Immature natural killer cell (primary cell): ENCODE measurements around the gene MPND. TPM values are rescaled to one million over a fixed set of nuclear protein-coding genes. Genes with fewer than 3 reads are reported as not detected.
A peak's percentile ranks its signal among the peaks of the same experiment; 100 is the strongest.

Experiments
- DNase-seq, 3 donors: peaks; one replicate each; pipeline ENCODE4 v3.0.0; 2022; ENCODE audit warnings: mixed read lengths in 1 of 3
- H3K27ac Mint-ChIP-seq, 6 donors: one replicate each; pipeline ENCODE4 v1.8.0; 2020; ENCODE audit warnings: mixed read lengths in 6 of 6, mild to moderate bottlenecking in 5 of 6, inconsistent platforms in 4 of 6, moderate library complexity in 3 of 6
- H3K27me3 Mint-ChIP-seq, 3 donors: one replicate each; pipeline ENCODE4 v1.8.0; 2020 to 2021; ENCODE audit warnings: low read depth in 3 of 3, mild to moderate bottlenecking in 3 of 3, mixed read lengths in 3 of 3, moderate library complexity in 3 of 3, inconsistent platforms in 1 of 3
- H3K36me3 Mint-ChIP-seq, 3 donors: one replicate each; pipeline ENCODE4 v1.8.0; 2020; ENCODE audit warnings: mixed read lengths in 3 of 3, inconsistent platforms in 2 of 3, mild to moderate bottlenecking in 2 of 3
- H3K4me1 Mint-ChIP-seq, 2 donors: one replicate each; pipeline ENCODE4 v1.8.0; 2020; ENCODE audit warnings: inconsistent platforms in 2 of 2, mild to moderate bottlenecking in 2 of 2, mixed read lengths in 2 of 2, moderate library complexity in 1 of 2
- H3K4me3 Mint-ChIP-seq, 5 donors: one replicate each; pipeline ENCODE4 v1.8.0; 2020; ENCODE audit warnings: mild to moderate bottlenecking in 5 of 5, mixed read lengths in 5 of 5, inconsistent platforms in 3 of 5, moderate library complexity in 3 of 5
- H3K9me3 Mint-ChIP-seq, 6 donors: one replicate each; pipeline ENCODE4 v1.8.0; 2020; ENCODE audit warnings: mild to moderate bottlenecking in 6 of 6, mixed read lengths in 6 of 6, inconsistent platforms in 4 of 6, moderate library complexity in 3 of 6
- polyA plus RNA-seq, 3 donors: library from polyadenylated mRNA; unstranded; fragments of 300-500 nt; fragmentation: Illumina TruSeq; gene quantifications; one replicate each; pipeline ENCODE4 v1.2.3, GENCODE V29; 2021

MPND gene, protein sequence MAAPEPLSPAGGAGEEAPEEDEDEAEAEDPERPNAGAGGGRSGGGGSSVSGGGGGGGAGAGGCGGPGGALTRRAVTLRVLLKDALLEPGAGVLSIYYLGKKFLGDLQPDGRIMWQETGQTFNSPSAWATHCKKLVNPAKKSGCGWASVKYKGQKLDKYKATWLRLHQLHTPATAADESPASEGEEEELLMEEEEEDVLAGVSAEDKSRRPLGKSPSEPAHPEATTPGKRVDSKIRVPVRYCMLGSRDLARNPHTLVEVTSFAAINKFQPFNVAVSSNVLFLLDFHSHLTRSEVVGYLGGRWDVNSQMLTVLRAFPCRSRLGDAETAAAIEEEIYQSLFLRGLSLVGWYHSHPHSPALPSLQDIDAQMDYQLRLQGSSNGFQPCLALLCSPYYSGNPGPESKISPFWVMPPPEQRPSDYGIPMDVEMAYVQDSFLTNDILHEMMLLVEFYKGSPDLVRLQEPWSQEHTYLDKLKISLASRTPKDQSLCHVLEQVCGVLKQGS
- polyA plus RNA-seq, result 10 to 100 TPM in 2 of 3 donors, 1 to 10 TPM in 1; 9.0 to 13.4 (median 11.3) TPM

DNA sequence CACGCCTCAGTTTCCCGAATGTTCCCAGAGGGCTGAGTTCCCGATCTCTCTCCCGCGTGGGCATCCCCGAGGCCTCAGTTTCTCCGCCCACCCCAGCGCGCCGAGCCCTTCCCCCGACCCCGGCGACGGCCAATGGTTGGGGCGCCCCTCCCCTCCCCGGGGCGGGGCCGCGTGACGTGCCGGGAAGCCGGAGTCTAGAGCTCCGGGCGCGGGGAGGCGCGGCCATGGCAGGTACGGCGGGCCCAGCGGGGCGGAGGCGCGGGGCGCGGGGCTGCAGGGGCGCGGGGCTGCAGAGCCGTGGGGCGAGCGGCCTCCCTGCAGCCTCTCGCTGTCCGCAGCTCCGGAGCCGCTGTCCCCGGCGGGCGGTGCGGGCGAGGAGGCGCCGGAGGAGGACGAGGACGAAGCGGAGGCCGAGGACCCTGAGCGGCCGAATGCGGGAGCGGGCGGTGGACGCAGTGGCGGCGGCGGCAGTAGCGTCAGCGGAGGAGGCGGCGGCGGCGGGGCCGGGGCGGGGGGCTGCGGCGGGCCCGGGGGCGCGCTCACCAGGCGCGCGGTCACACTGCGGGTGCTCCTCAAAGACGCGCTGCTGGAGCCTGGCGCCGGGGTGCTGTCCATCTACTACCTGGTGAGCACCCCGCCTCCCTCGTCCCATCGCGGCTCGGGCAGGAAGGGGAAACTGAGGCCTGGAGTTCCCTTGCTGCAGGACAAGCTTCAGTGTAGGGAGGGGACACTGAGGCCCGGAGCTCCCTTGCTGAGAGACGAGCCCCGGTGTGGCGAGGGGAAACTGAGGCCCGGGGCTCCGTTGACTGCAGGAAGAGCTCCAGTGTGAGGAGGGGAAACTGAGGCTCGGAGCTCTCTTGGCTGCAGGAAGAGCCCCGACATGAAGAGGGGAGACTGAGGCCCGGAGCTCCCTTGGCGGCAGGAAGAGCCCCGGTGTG, at the start of gene MPND:
TSS of gene MPND (plus strand) at position 193 of the 938 bp plus-strand sequence. CDS start at position 225, 32 bp downstream.
- Mint-ChIP-seq H3K9me3 (no peaks in the 10 kb centered on the region), H3K27ac (peak within 1 kb of the TSS; percentile 86 to 97 (median 88)), H3K4me1 (peaks cover 48 to 54% of the 10 kb centered on the region in 2 donors), H3K4me3 (peak within 1 kb of the TSS; percentile 77 to 94 (median 92)), H3K36me3 (peaks cover 0 to 4% (median 3%) of the 10 kb centered on the region in 3 donors), H3K27me3 (peaks cover 7 to 12% (median 10%) of the 10 kb centered on the region in 3 donors)
- DNase-seq, result peak; percentile 89 to 90 (median 89)

DNA sequence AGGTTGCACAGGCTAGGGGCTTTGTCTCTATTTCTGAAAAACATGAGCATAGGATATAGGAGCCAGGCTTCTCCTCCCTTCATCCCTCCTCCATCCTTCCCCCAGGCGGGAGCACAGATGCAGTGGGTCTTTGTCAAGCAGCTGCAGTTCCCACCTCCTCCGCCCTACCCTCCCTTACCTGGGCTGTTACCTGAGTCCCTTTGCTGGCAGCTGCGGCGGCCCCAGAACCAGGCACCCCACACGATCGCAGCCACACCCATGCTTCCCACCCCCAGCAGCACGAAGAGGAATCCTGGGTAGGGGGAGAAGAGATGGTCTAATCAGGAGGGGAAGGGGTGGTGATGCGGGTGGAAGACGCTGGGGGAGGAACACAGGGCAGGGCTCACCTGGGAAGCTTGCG, 49.0 kb upstream of the MPND start:
- Mint-ChIP-seq H3K4me1 (peaks cover 7 to 14% of the 10 kb centered on the region in 2 donors), H3K9me3 (no peaks in the 10 kb centered on the region), H3K27ac (no peak overlapping the region), H3K27me3 (peaks cover 0 to 4% (median 0%) of the 10 kb centered on the region in 3 donors), H3K4me3 (no peak overlapping the region), H3K36me3 (peaks cover 0 to 5% (median 3%) of the 10 kb centered on the region in 3 donors)
- DNase-seq, result no peak

DNA sequence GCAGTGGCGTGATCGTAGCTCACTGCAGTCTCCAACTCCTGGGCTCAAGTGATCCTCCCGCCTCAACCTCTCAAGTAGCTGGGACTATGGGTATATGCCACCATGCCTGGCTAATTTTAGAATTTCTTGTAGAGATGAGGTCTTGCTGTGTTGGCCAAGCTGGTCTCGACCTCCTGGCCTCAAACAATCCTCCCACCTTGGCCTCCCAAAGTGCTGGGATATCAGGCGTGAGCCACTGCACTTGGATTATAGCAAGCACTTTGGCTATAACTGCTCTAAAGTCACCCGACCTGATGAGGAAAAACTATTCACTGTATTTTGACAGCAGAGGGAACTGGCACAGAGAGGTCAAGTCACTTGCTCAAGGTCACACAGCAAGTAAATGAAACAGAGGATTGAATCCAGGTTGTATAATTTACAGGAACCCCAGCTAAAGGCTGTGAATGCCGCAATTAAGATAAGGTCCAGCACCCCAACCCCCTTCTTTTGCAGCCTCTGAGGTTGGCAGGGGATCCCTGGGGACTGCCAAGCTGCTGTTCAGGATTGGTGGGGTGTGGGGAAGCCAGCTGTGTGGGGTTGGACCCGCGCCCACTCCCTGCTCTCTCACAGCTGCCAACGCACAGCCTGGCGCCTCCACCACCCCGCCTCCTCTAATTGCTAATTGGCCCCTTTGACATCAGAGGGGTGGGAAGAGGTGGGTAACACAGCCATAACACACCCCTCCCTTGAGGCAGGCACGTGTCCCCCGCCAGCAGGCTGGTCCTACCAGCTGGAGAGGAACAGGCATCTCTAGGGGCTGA, 47.2 kb upstream of the MPND start:
- H3K27ac Mint-ChIP-seq, result peak overlapping the region in 1 of 6 donors; percentile 9
- H3K27me3 Mint-ChIP-seq, result peaks cover 0 to 3% (median 0%) of the 10 kb centered on the region in 3 donors
- peaks cover 14 to 23% of the 10 kb centered on the region in 2 donors for H3K4me1 Mint-ChIP-seq
- H3K36me3 Mint-ChIP-seq, result peaks cover 0 to 5% (median 3%) of the 10 kb centered on the region in 3 donors
- no peak for DNase-seq
- no peak overlapping the region for H3K4me3 Mint-ChIP-seq
- H3K9me3 Mint-ChIP-seq, result no peaks in the 10 kb centered on the region

DNA sequence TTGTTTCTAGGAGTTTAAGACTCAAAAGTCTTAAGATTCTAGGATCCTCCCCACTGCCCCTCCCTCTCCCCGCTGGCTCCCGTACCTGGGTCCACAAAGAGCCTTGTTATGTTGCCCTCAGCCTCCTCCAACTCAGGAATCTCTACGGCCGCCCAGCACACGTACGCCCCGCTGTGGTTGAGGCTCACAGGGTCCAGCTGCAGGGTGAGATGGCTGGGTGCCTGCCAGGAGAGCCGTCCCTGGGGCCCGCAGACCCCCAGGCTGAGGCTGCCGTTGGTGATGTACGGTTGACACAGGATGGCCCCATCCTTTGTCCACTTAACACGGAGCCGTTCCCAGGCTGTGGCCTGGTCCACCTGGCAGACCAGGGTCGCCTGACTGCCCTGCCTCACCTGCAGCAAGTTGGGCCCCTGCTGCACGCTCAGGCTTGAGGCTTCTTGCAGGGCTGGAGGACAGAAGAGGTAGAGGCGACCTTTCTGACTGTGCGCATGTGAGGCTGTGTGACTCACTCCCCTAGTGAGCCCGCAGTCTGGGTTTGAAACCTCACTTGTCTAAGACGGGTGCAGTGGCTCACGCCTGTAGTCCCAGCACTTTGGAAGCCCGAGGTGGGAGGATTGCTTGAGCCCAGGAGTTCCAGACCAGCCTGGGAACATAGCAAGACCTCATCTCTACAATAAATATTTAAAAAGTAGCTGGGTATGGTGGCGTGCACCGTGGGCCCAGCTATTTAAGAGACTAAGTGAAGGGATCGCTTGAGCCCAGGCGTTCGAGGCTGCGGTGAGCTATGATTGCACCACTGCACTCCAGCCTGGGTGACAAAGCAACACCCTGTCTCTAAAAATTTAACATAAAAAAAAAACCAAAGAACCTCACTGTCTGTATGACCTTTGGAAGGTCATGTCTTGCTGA, 45.2 kb upstream of the MPND start:
- Mint-ChIP-seq H3K4me3 (peak overlapping the region in 4 of 5 donors; percentile 19 to 78 (median 36)), H3K36me3 (peaks cover 0 to 5% (median 3%) of the 10 kb centered on the region in 3 donors), H3K27ac (peak overlapping the region; percentile 63 to 93 (median 90)), H3K27me3 (peaks cover 0 to 4% (median 0%) of the 10 kb centered on the region in 3 donors), H3K4me1 (peaks cover 33 to 42% of the 10 kb centered on the region in 2 donors), H3K9me3 (no peaks in the 10 kb centered on the region)
- peak; percentile 13 to 34 (median 33) for DNase-seq

DNA sequence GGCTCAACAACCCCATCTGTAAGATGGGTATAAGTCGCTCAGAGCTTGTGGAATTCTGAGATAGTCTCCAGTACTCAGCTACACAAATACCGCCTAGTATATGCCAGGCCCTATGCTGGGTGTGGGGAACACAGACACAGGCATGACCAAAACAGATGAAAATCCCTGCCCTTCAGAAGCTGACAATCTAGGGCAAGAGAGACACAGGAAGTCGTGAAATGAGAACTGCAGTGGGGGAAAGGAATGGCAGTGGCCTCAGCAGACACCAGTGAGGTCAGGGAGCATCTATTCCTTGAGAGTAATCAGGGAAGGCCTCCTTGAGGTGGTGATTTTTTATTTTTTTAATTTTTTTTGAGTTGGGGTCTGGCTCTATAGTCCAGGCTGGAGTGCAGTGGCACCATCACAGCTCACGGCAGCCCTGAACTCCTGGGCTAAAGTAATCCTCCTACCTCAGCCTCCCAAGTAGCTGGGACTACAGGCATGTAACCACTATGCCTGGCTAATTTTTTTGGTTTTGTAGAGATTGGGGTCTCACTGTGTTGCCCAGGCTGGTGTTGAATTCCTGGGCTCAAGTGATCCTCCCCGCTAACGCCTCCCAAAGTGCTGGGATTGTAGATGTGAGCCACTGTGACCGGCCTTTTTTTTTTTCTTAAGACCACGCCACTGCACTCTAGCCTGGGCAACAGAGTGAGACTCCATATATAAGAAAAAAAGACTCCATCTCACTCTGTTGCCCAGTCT, 44.4 kb upstream of the MPND start:
- no peaks in the 10 kb centered on the region for H3K9me3 Mint-ChIP-seq
- peak overlapping the region in 4 of 5 donors; percentile 26 to 78 (median 36) for H3K4me3 Mint-ChIP-seq
- peaks cover 0 to 7% (median 4%) of the 10 kb centered on the region in 3 donors for H3K27me3 Mint-ChIP-seq
- peaks cover 40 to 48% of the 10 kb centered on the region in 2 donors for H3K4me1 Mint-ChIP-seq
- peak overlapping the region; percentile 63 to 93 (median 90) for H3K27ac Mint-ChIP-seq
- H3K36me3 Mint-ChIP-seq, result peaks cover 0 to 5% (median 3%) of the 10 kb centered on the region in 3 donors
- no peak for DNase-seq

DNA sequence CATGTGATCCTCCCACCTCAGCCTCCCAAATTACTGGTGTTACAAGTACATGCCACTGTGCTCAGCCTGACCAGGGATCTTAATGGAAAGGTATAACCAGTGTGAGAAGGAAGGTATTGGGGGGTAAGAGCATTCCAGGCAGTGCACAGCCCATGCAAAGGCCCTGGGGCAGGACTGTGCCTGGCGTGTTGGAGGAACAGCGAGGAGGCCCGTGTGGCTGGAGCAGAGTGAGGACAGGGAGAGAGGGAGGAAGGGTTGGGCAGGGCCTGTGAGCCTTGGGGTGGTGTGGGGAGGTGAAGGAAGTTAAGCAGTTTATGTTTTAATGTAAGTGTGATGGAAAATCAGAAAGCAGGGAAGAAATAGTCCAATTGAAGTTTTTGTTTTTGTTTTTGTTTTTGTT, 42.8 kb upstream of the MPND start:
- H3K36me3 Mint-ChIP-seq, result peaks cover 0 to 4% (median 3%) of the 10 kb centered on the region in 3 donors
- H3K9me3 Mint-ChIP-seq, result no peaks in the 10 kb centered on the region
- H3K4me1 Mint-ChIP-seq, result peaks cover 44 to 56% of the 10 kb centered on the region in 2 donors
- H3K4me3 Mint-ChIP-seq, result peak overlapping the region; percentile 5 to 80 (median 67)
- H3K27ac Mint-ChIP-seq, result peak overlapping the region; percentile 65 to 92 (median 86)
- peaks cover 0 to 7% (median 6%) of the 10 kb centered on the region in 3 donors for H3K27me3 Mint-ChIP-seq
- no peak for DNase-seq

DNA sequence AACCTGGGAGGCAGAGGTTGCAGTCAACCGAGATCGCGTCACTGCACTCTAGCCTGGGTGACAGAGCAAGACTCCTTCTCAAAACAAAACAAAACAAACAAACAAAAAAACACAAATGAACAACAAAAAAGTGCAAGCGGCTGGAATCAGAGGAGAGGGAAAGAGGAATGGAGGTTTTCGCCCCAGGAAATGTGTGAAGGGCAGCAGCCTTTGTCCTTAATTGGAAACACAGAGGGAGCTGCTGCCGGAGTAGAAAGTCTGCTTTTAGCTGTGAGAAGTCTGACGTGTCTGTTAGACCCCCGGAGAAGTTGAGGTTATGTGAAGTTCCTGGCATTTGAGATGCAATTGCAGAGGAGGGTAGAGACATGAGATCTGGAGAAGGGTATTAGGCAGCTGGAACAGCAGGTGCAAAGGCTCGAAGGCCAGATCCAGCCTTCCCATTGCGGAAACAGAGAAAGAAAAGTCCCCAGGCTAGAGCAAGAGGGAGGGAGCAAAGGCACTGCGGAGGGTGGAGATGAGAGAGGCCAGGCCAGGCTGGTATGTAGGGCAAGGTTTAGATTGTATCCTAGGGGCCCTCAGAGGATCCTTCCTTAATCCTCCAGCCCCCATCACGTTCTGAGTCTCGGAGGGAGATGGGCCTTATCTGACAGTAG, 41.6 kb upstream of the MPND start:
- peak overlapping the region; percentile 85 to 96 (median 89) for H3K4me3 Mint-ChIP-seq
- H3K9me3 Mint-ChIP-seq, result no peaks in the 10 kb centered on the region
- H3K36me3 Mint-ChIP-seq, result peaks cover 0 to 5% (median 3%) of the 10 kb centered on the region in 3 donors
- peak in 1 of 3 donors; percentile 5 for DNase-seq
- peaks cover 0 to 8% (median 7%) of the 10 kb centered on the region in 3 donors for H3K27me3 Mint-ChIP-seq
- H3K27ac Mint-ChIP-seq, result peak overlapping the region; percentile 86 to 92 (median 90)
- H3K4me1 Mint-ChIP-seq, result peaks cover 44 to 60% of the 10 kb centered on the region in 2 donors

DNA sequence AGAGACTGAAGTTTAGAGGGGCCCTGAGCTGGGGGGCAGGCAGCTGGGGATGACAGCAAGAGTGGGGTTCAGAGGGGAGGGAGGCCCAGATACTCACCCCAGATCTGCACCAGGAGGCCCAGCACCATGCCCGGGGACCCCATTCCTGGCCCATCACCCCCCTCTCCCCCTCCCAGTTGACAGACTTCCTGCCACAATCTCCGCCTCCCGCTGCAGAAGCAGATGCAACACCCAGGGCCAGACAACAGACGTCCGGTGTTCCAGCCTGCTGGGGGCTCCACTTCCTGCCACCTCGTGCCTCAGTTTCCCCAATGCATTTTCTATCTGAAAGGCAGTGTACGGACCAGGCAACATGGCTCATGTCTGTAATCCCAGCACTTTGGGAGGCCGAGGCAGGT, 41.1 kb upstream of the MPND start, which contains the start of gene TMIGD2:
TSS of gene TMIGD2 (minus strand) at position 147 of the 398 bp plus-strand sequence. CDS start at position 143, 4 bp downstream.
- H3K9me3 Mint-ChIP-seq, result no peaks in the 10 kb centered on the region
- peaks cover 44 to 60% of the 10 kb centered on the region in 2 donors for H3K4me1 Mint-ChIP-seq
- peaks cover 0 to 5% (median 3%) of the 10 kb centered on the region in 3 donors for H3K36me3 Mint-ChIP-seq
- peak; percentile 35 to 38 (median 37) for DNase-seq
- H3K27ac Mint-ChIP-seq, result peak within 1 kb of the TSS; percentile 86 to 95 (median 90)
- H3K27me3 Mint-ChIP-seq, result peaks cover 0 to 8% (median 7%) of the 10 kb centered on the region in 3 donors
- H3K4me3 Mint-ChIP-seq, result peak within 1 kb of the TSS; percentile 85 to 96 (median 89)

DNA sequence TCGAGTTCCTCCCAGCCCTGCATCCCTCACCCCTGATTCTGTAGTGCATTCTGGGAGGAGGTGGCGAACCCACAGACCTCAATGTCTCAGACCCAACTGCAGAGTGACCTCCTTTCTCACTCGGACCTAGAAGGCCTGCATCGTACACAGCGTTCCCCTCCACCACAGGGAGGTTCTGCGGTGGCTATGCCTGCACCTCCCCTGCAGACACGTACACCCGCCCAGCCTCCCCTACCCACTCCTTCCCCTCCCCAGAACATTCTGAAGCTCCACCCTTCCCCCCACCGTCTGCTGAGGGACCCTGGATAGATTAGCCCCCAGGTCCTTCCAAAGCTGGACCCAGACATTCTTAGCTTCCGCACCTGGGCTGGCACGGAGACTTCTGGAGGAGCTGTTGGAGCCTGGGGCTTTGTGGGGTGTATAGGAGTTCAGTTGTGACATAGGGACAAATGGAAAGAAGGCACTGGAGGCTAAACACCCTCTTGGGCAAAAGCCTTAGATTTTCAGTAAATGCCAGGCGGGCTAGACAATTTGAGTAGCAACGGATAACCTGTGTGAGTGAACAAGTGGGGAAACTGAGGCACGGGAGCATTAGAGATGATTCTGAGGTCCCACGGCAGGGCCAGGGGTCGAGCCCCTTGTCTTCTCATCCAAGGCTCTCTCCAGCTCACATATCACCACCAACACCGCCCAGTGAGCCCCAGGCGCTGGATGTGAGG, 39.4 kb upstream of the MPND start:
- peaks cover 0 to 3% (median 0%) of the 10 kb centered on the region in 3 donors for H3K36me3 Mint-ChIP-seq
- peak; percentile 68 to 70 (median 68) for DNase-seq
- H3K4me1 Mint-ChIP-seq, result peaks cover 39 to 49% of the 10 kb centered on the region in 2 donors
- H3K27me3 Mint-ChIP-seq, result peaks cover 0 to 8% (median 6%) of the 10 kb centered on the region in 3 donors
- H3K27ac Mint-ChIP-seq, result peak overlapping the region; percentile 81 to 95 (median 92)
- H3K9me3 Mint-ChIP-seq, result no peaks in the 10 kb centered on the region
- H3K4me3 Mint-ChIP-seq, result peak overlapping the region; percentile 79 to 96 (median 85)

DNA sequence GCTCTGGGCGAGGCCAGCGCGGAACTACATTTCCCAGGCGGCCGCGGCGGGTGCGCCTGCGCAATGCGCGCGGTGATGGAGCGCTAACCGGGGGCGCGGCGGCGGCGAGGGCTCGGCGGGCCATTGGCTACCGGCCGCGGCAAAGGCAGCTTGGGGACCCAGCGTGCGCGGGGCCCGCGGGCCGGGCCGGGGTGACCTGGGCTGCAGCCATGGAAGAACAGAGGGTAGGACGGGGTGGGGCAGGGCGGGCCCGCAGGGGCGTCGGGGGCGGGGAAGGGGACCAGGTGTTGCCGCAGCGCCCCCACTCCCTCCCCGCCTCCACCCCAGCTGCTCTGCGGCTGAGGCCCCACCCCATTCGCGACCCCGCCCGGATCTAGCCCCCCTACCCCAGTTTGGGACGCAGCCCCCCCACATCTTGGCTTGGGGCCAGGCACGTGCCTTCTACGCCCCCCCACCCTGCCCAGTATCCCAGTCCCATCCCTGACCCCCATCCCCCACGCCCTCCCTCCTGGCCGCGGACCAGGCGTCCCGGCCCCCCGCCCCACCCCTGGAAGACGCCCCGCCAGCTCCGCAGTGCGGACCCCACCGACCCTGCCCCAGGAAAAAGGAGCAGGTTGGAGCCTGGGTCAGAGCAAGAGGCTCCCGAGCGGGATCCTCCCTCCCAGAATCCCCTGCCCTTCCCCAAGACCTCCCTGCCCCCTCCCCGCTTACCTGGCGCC, 38.7 kb upstream of the MPND start, which contains the start of gene FSD1:
TSS of gene FSD1 (plus strand) at position 61 of the 719 bp plus-strand sequence. CDS start at position 210, 149 bp downstream.
- Mint-ChIP-seq H3K27me3 (peaks cover 0 to 8% (median 6%) of the 10 kb centered on the region in 3 donors), H3K27ac (peak within 1 kb of the TSS; percentile 81 to 95 (median 92))
- DNase-seq, result peak; percentile 69 to 75 (median 70)

More for the DNA sequence above, 38.7 kb upstream of the MPND start, which contains the start of gene FSD1:
- Mint-ChIP-seq H3K36me3 (peaks cover 0 to 3% (median 0%) of the 10 kb centered on the region in 3 donors), H3K9me3 (no peaks in the 10 kb centered on the region), H3K4me1 (peaks cover 37 to 46% of the 10 kb centered on the region in 2 donors), H3K4me3 (peak within 1 kb of the TSS; percentile 79 to 96 (median 85))
